ENCODE results near the gene DHX15.
"Not testable (repeated sequence)": the region's sequence is repeated elsewhere in the genome, so short reads cannot be mapped to it uniquely, and the experiment has no call there.

Gene DHX15

GRCh38 chr4:24544208-24544988 is 40.0 kb downstream of the DHX15 start:
- DNase-seq, result no peak

GRCh38 chr4:24537025-24537424 is 47.3 kb downstream of the DHX15 start:
- no peak for DNase-seq

- DNase-seq, result no peak
Measured at GRCh38 chr4:24535399-24535798, 49.0 kb downstream of the DHX15 start.

GRCh38 chr4:24533364-24533763 is 51.0 kb downstream of the DHX15 start:
- DNase-seq, result no peak

GRCh38 chr4:24529555-24529954 is 54.8 kb downstream of the DHX15 start:
- no peak for DNase-seq

GRCh38 chr4:24527371-24527770 is 57.0 kb downstream of the DHX15 start:
- DNase-seq, result no peak

GRCh38 chr4:24521544-24521943 is 62.8 kb downstream of the DHX15 start:
- no peak for DNase-seq

GRCh38 chr4:24519649-24520048 is 64.7 kb downstream of the DHX15 start:
- no peak for DNase-seq

GRCh38 chr4:24517676-24518075 is 66.7 kb downstream of the DHX15 start:
- no peak for DNase-seq

GRCh38 chr4:24516926-24517325 is 67.4 kb downstream of the DHX15 start:
- DNase-seq, result no peak

GRCh38 chr4:24515698-24516097 is 68.7 kb downstream of the DHX15 start:
- no peak for DNase-seq

GRCh38 chr4:24514808-24515207 is 69.5 kb downstream of the DHX15 start:
- DNase-seq, result no peak

GRCh38 chr4:24513718-24514117 is 70.6 kb downstream of the DHX15 start:
- no peak for DNase-seq

GRCh38 chr4:24511371-24512063 is 72.8 kb downstream of the DHX15 start:
- no peak for DNase-seq

GRCh38 chr4:24510091-24510490 is 74.3 kb downstream of the DHX15 start:
- no peak for DNase-seq

- no peak for DNase-seq
Measured at GRCh38 chr4:24508541-24508940, 75.8 kb downstream of the DHX15 start.

GRCh38 chr4:24507439-24507838 is 76.9 kb downstream of the DHX15 start:
- no peak for DNase-seq

- DNase-seq, result not testable (repeated sequence)
Measured at GRCh38 chr4:24503090-24503489, 81.3 kb downstream of the DHX15 start.

GRCh38 chr4:24497221-24497620 is 87.1 kb downstream of the DHX15 start:
- no peak for DNase-seq

- no peak for DNase-seq
Measured at GRCh38 chr4:24496597-24496996, 87.8 kb downstream of the DHX15 start.

- no peak for DNase-seq
Measured at GRCh38 chr4:24495388-24495787, 89.0 kb downstream of the DHX15 start.

- DNase-seq, result no peak
Measured at GRCh38 chr4:24489870-24490269, 94.5 kb downstream of the DHX15 start.

- DNase-seq, result peak; percentile 29
Measured at GRCh38 chr4:24488399-24489164, 95.8 kb downstream of the DHX15 start.

GRCh38 chr4:24482871-24483270 is 101.5 kb downstream of the DHX15 start:
- DNase-seq, result no peak

Measured in NCI-H1092 treated with DMSO at 0.1 percent for 48 hours (cell line).